ENCODE data around the gene CHML.

CHML gene

DNA sequence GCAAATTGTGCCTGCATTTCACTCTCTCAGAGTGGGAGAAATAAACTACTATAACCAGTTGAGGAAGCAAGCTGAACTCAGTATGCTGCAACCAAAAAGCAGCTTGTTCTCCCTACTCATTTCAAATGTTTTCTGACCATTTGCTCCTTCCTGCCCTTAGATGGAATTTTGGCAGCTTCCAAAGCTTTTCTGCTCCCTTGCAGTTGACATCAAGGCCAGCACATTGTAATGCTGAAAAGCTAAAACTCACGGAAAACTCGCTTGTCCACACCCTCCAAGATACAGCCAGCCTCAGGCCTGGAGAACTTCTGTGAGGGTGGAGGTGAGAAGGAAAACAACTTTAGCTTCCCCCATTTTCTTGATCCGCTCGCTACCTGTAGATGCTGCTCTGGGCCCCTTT, 5.0 kb upstream of the CHML start:
- DNase-seq (ENCODE audit: low read depth) = no peak

DNA sequence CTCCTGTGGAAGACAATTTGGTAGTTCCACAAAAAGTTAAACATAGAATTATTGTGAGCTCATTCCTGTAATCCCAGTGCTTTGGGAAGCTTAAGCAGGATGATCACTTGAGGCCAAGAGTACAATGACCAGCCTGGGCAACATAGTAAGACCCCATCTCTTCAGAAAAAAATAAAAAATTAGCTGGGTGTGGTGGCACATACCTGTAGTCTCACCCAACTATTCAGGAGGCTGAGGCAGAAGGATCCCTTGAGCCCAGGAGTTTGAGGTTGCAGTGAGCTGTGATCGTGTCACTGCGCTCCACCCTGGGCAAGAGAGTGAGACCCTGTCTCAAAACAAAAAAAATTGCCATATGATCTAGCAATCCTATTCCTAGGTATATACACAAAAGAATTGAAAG, 4.1 kb upstream of the CHML start:
- DNase-seq (ENCODE audit: low read depth) = no peak

DNA sequence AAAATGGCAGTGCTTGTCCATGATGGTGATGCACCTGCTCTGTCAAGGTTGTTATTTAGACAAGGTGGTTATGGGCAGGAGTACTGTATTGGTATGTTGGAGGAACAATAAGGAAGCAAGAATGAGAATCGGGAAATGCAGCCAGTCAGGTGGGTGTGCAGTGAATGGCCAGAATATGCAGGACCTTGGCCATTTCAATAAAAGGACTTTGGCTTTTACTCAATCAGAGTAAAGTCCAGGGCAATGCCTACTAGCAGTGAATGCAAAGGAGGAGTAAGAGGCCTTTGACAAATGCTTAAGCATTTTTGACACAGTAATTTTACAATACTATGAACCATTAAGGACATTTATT, 2.4 kb upstream of the CHML start:
- no peak for DNase-seq (ENCODE audit: low read depth)

DNA sequence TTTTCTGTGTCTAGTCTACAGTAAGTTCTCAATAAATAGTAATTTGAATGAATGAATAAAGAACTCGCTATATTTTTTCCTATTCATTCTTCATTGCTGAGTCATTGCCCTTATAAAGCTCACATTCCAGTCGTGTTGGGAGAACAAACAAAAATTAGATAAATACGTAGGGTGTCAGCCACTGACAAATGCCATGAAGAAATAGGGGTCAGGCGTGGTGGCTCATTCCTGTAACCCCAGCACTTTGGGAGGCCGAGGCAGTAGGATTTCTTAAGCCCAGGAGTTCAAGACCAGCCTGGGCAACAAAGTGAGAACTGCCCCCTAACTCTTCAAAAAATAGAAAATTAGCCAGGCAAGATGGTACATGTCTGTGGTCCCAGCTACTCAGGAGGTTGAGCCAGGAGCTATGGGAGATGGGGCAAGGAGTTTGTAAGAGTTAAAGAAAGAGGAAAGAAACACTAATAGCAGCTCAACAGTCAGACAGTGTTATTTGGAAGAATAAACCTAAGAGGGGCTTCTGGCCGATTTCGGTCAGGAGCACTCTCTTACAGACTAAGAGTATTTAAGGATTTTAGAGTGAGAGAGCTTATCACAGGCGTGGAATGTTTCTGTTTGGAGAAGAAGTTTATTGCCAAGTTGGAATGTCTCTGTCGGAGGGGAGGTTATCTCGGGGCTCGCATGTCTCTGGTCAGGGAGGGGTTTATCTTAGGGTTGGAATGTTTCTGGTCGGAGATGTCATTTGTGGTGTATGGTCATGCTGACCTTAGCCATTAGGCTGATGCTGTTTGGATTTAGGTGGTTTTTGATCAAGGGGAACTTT, 1.8 kb upstream of the CHML start:
- no peak for DNase-seq (ENCODE audit: low read depth)

DNA sequence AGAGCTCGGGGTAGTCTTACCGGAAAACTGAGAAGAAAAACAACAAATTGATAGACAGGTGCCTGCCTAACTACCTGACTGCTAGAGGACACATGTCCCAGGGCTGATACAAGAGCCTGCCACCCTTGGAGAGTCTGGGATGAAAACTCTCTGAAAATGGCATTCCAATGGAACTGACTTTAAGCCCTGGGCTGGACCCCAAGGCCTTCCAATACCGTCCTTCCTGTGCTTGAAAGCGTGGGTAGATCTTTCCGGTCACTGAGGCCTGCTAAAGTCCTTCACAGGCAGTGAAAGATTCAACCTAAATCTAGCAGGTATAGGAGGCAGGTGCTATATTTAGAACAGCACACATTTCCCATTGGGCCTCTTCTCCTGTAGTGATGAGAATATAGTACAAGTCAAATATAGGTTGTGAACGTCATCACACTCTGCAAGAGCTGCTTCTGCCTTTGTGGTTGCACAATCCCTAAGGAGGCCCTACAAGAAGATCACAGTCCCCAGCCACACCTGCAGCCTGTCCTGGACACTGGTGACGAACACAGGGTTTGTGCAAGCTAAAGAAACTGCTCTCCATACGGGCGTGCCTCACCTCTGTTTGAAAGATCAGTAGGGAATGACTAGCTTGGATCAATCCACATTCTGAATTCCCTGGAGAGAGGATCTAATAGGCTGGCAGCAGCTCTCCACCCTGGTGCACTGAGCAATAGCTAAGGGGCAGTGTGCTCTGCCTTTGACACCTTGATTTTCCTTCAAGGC, 876 bp upstream of the CHML start:
- DNase-seq (ENCODE audit: low read depth) = no peak

DNA sequence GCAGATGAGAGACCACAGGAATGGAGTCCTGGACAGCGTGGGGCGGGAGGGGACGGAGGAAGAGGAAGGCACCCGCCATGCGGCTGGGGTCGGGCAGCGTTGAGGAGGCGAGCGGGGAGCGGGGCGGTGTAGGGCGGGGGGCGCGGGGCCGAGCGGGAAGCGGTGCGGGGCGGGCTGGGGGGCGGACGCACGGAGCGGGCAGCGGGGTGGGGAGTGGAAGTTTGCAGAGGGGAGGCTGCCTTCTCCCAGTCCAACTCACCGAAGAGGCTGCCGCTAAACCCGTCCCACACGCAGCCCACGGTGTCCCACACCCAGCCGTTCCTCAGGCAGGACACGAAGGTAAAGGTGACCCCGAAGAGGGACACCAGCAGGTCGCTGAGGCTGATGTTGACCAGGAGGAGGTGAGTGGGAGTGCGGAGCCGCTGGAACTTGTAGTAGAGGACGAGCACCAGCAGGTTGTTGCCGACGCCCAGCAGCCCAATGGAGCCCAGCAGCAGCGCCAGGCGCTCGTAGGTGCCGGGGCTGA, 483 bp downstream of the CHML start:
- DNase-seq (ENCODE audit: low read depth) = peak; percentile 11

DNA sequence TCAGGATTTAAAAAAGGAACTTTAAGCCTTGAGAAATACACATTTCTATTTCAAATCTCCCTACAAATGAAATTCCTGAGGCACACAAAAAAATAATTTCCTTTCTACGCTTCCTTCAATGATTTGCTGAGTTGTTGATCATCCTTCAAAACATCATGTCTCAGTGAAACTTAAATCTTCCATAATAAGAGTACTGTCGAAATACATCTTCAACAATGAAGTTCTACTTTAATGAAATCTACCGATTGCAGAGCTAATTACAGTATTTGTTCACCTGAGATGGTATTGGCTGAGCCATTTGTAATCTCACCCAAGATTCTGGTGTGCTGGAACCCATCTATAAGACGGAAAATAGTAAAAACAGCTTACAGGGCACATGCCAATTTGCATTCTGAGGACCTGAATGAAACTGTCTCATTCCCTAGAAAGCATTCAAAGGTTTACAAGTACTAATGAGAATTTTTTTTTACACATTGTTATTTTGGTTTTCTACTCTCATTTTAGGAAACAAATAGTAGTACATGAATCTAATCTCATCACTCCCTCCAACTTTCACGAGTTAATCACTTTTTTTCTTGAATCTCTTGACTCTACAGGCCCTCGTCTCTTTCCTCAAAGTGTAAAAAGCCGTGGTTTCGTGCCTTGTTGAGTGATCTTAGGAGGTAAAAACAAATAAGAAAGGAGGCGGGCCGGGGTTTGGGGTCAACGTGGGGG, 1.1 kb downstream of the CHML start:
- no peak for DNase-seq (ENCODE audit: low read depth)

DNA sequence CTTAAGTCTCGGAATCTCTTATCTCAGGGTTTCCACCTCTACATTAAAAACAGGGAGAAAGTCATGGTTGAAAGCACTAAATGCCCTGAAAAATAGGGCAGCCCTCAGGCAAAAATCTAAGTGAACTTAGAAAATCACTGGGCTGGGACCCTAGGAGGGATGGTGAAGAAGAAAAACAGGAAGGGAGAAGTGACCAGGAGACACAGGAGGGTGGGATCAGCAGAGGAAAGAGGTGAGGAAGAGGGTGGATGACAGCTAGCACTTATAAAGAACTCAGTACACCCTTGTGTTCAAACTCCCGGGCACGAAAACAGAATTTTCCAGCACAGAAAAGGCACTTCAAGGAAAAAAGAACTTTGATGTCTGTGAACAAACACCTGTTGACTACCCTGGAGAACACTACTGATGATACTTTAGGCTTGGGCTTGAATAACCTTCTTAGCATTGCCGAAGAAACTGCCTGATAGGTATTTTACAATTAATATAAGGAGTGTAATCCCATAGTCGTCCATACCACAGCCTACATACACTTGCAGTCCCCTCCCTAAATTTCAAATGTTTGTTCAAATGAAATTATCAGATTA, 2.0 kb downstream of the CHML start:
- no peak for DNase-seq (ENCODE audit: low read depth)

DNA sequence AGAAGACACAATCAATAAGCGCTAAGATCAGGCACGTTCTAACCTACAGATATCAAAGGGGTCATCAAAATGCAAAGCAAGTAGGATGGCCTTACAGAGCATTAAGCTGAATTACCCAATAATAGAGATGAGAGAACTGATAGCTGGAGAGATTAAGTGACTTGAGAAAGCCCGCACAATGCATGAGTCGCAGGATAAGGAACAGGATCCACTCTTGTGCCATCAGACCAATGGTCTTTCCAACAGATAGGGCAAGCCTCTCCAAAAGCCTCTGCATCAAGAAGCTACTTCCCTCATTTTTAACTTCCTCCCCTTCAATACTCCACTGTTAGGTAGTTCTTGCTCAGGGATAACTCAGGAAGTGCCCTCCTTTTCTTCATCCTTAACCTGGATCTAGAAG, 2.6 kb downstream of the CHML start:
- DNase-seq (ENCODE audit: low read depth) = no peak

DNA sequence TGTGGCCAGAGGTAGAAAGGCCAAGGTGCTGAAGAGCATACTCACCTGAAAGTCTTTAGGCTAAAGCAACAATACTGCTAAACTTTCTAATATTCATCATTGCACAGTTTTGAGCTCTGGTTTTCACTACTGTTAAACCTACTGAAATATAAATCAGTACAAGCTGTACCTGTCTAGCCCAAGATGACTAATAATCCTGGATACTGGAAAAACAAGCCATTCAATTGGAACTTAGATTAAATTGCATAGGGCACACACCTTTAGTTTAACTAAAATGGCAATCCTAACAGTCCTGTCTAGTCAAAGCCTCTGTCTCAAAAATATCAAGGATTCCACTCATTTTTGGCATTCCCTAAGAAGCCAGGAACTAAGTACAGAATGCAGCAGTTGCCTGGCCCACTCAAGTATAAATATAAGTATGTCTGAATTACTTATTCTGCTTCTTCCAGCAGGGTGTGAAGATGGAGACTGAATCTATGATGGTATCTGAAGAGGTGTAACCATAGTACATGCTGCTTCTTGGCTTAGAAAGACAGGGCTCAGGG, 3.1 kb downstream of the CHML start:
- DNase-seq (ENCODE audit: low read depth) = no peak

DNA sequence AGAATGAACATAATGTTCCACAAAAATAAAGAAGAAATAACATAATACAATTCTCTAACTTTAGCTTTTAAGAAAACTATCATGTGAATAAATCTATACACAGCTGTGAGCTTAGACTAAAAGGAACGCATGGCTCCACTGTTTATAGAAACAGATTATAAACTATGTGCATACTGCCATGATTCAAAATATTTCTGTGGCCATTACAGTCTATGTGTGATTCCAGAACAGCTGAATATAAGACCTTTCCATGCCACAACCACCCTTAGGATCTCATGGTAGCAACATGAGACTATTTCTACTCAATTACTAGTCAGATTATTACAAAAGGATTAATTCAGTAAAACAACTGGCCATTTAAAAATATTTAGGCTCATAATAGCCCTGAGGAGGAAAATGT, 3.9 kb downstream of the CHML start:
- DNase-seq (ENCODE audit: low read depth) = no peak

DNA sequence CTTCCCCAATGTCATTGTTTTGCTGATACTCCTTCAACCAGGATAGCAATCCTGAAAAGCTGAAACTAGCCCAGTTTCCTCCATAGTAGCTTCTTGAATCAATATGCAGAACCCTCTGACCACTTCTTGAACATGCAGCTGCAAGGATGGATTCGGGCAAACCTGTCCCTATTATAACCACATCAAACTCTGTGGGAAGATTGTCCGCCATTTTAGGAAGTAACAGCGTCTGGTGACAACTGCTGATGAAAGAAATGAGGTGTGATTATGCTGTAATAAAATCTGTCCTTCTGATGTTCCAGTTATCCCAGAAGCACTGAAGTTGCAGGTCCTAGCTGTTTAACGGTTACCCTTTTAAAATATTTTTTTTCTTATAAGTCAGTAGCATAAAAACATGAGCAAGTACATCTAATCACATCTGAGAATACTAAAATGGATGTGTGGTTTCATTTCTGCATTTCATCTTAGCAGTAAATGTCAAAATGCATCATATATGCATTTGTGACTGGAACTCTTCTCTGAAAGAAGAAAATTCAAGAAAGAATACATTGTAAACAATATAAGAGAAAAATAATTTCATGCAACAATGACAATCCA, 4.5 kb downstream of the CHML start:
- no peak for DNase-seq (ENCODE audit: low read depth)

DNA sequence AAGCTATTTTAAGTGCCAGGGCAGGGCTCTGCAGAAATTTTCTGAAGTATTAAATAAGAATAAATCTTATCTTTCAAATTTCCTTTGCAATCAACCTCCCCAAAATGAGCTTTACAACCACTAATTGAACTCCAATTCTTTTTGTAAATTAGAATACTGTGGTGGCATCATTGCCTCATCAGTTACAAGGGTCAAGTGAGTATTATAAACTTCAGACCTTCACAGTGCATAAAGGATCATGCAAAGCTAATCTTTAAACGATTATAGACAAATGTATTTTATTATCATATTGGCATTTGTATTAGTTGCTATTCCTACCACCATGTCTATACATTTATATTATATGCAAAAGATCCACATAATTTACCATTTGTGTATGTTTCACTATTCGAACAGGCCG, 7.2 kb downstream of the CHML start:
- DNase-seq (ENCODE audit: low read depth) = no peak

DNA sequence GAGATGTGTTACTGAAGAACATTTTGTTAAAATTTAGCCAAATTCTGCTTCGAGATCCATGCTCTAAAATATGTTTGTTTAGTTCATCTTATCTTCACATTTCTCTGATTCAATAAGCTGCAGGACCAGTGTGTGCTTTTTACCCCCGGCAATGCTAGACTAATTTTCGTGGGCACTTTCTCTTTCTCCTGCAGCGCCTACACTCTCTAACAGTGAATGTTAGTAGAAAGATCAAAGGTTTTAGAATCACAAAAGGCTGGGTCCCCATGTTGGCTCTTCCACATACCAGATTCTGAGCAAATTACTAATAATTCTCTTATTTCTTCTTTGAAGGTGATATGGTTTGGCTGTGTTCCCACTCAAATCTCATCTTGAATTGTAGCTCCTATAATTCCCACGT, 8.5 kb downstream of the CHML start:
- no peak for DNase-seq (ENCODE audit: low read depth)

DNA sequence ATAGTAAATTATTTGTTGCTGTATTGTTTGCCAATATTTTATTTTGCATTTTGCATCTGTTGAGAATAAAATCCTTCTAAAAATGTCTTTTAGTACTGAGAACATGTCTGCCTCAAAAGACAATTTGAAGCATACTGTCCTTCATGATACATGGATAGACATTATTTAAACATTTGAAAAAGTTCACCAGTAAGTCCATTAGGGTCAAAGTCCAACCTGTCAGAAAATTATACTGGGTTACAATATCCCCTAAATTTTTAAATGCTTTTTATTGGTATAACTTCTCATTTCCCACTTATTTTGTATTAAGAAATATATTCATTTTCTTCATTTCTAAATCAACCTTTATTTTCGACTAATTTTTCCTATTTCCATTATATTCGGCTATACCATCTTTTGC, 9.3 kb downstream of the CHML start:
- DNase-seq (ENCODE audit: low read depth) = no peak

DNA sequence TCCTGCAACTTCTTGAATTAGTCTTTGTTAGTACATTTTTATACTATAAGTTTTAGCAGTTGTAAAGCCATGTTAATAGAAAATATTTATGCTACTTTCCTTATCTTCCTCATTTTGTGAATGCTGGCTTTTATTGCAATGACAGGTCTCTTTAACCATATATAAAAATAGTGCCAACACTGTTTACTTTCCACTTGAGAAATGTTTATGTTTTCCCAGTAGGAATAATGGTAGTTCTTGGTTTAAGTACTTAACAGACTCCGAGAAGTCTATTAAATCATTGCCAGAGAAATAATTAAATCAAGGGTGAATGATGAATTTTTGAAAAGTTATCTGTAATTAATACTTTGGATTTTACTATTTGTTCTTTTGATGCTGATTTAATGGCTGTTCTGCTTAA, 9.7 kb downstream of the CHML start:
- no peak for DNase-seq (ENCODE audit: low read depth)

DNA sequence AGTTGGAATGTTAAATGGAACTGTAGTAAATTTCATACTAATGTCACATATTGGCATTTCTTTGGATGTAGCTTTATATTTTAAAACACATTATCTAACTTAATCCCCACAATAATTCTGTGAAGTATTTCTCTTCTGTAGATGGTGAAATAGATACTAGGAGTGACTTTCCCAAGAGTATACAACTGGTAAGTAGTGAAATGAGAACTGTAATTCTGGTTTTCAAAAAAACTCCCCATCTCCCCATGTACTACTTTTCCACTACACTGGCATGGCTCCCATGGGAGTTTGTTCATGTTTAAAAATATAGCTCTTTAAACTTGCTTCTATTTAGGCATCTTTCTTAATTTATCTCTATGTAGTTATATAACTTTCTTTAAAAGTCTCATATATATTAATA, 10.2 kb downstream of the CHML start:
- DNase-seq (ENCODE audit: low read depth) = no peak

DNA sequence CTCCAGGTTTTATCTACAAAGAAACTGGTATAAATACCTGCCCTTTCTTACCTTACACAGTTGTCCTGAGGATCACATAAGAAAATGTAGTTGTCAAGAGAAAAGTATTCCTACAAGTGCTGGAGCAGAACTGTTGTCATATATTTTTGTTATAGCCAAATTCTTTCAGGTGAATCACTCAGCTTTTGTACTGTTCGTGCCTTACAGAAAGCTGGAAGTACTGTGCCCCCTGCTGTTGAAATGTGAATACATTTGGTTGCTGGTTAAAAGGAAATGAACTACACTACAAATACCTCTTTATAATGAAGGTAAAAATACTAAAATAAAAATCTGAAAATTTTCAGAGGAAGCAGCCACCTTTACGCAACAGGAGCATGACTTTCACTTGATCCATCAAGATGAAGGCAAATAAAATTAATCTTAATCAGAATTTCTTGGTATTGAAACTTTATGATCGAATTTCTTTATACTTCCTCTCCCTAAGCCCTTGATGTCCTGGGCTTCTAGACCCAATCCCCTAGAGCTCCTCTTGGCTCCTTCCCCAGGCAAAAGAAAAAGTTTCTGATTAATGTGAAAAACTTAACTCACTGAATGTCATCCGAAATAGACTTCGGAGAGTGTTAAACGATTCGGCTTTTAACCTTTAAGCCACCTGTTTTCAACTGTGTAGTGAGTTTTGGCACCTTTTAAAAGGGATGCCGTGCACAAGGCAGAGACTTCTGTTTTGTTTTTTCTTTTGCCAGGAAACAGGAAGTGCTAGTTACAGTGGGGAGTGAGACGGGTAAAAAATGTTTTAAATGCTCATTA, 12.5 kb downstream of the CHML start:
- DNase-seq (ENCODE audit: low read depth) = no peak

DNA sequence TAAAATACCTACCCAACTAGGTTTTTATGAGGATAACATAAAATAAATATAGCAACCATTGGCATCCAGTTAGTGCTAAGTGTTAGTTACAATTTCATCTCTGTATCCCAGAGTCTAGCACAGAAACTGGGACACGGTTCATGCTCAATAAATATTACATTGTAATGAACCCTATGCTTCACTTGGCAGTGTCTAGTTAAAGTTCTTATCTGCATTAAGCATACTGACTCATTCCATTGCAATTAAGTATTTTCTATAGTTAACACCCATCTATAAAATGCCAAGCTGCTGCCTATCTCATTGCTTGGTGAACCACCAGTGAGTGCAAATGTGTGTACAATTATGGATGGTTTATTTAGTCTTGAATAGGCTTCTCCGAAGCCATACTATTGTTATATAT, 15.2 kb downstream of the CHML start:
- DNase-seq (ENCODE audit: low read depth) = no peak

DNA sequence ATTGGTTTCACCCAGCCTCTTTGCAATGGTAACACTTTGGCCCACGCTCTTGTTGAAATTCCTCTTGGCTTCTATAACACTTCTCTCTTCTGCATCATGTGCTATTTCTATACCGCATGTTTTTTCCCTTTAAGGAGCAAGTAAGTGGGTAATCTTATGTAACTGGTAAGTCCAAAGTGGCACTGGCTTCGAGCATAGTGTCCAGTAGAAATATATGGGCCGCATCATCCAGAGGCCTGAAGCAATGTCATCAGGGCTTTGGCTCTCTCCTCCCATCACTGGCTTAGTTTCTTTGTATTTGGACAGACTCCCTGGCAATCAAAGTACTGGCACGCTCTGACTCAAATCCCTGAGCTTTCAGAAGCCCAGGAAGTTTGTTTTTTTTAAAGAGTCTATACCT, 17.5 kb downstream of the CHML start:
- DNase-seq (ENCODE audit: low read depth) = no peak

DNA sequence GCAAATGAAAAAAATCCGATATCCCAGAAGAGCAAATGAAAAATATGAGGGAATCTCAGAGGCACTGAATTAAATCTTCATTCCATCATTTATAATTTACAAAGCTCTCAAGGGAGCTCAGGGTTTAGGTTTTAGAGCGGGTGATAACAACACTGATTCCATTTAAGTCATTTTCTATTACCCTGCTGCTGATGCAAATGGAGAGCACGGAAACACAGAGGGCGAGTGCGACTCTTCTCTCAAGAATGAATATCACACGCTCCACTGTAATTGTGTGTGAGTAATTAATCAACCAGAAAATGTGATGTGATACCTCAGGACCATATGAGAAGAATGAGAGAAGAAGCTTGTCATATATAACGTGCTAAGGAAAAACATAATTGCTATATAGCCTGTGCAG, 22.7 kb downstream of the CHML start:
- no peak for DNase-seq (ENCODE audit: low read depth)
